ENCODE measurements around the gene CC2D1A.

Gene CC2D1A

GRCh38 chr19:13937479-13938300, 31.7 kb downstream of the CC2D1A start:
- DNase-seq (ENCODE audit: low read depth in 2 of 2), result no peak

- no peak for DNase-seq (ENCODE audit: low read depth in 2 of 2)
Measured at GRCh38 chr19:13938301-13939064, 32.5 kb downstream of the CC2D1A start, which contains the start of gene PODNL1. Gene PODNL1, minus strand, starts transcription at chr19:13938417. Its CDS starts 236 bp downstream, at chr19:13938181.

DNA sequence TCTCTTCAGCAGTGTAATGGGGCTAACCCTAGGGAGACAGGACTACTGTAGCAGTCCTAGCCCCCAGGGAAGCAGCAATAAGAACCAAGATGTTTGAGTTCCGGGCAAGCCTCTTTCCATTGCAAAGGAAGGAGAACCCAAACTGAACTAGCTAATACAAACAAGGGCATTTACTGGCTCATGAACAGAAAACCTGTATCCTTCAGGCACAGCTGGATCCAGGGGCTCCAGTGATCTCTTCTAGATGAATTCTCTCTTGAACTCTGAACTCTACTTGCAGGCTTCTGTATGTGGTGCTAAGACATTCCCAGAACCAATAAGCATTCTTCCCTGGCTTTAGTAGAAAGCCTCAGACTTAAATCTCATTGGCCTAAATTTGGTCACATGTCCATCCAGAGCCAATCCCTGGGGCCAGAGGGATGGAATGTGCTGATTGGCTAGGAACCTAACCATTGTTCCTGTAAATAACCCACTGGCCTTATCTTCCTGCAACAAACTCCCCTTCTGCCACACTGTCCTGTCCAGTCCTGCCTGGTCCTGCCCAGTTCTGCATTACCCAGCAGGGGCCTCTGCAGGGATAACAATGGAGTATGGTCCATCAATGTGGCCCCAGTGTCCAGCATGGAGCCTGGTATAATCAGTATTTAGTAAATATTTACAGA, 36.2 kb downstream of the CC2D1A start:
- no peak for DNase-seq (ENCODE audit: low read depth in 2 of 2)

GRCh38 chr19:13946414-13946813, 40.4 kb downstream of the CC2D1A start:
- no peak for DNase-seq (ENCODE audit: low read depth in 2 of 2)

- no peak for DNase-seq (ENCODE audit: low read depth in 2 of 2)
Measured at GRCh38 chr19:13951043-13951442, 45.0 kb downstream of the CC2D1A start.

- DNase-seq (ENCODE audit: low read depth in 2 of 2), result no peak
Measured at GRCh38 chr19:13951799-13952153, 45.8 kb downstream of the CC2D1A start.

DNA sequence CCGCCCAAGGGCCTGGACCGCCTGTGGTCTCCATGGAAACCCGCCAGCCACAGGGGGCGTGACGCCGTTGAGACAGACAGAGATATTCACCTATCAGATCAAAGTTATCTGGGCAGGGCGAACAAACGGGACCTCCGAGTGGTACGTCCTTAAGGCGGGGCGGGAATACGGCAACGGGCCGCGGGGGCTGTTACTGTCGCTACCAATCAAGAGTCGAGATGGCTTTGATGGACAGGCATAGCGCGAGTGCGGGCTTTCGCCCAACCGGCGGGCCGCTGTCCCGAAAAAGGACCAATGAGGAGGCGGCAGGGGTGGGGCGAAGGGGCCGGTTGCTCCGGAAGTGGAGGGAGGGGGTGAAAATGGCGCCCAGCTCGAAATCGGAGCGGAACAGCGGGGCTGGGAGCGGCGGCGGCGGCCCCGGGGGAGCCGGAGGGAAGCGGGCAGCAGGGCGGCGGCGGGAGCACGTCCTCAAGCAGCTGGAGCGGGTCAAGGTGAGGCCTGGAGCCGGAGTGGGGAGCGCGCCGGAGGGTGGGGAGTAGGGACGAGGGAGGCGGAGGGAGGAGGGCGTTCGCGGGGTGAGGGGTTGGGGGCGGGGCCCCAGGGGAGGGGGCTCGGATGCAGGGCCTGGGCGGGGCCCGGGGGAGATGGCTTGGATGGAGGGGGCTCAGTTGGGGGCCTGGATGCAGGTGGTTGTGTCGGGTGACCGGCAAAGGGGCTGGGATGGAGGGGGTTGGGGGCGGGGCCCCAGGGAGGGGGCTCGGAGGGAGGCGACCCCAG, 46.3 kb downstream of the CC2D1A start, which contains the start of gene DCAF15:
TSS of gene DCAF15 (plus strand) at position 356 of the 777 bp plus-strand sequence. CDS start at position 360, 4 bp downstream.
- DNase-seq (ENCODE audit: low read depth in 2 of 2), result peak; percentile 95 to 98

DNA sequence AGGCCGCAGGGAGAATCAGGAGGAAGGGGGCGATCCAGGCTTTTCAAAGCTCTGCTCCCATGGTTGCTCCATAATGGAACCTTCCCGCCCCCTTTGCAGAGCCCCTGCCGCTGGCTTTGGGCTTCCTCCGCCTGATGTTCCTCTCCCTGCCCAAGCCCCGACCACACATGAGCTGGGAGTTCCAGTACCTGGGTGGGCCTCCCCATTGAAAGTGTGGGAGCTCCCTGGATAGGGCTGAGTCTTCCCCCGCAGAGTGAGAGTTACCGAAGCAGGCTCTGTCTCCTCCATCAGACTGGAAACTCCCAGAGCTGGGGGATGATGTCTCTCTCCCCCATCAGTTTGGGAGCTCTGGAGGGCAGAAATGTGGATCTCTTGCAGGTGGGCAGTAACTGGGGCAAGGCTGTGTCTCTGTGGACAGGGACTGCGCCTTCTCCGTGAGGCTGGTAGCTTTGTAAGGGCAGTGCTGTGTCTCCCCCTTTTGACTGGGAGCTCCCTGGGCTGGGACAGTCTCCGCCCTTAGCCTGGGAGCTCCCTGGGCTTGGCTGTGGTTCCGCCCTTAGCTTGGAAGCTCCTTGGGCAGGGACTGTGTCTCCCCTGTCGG, 47.0 kb downstream of the CC2D1A start:
- DNase-seq (ENCODE audit: low read depth in 2 of 2), result no peak

- no peak for DNase-seq (ENCODE audit: low read depth in 2 of 2)
Measured at GRCh38 chr19:13954185-13954584, 48.2 kb downstream of the CC2D1A start.

DNA sequence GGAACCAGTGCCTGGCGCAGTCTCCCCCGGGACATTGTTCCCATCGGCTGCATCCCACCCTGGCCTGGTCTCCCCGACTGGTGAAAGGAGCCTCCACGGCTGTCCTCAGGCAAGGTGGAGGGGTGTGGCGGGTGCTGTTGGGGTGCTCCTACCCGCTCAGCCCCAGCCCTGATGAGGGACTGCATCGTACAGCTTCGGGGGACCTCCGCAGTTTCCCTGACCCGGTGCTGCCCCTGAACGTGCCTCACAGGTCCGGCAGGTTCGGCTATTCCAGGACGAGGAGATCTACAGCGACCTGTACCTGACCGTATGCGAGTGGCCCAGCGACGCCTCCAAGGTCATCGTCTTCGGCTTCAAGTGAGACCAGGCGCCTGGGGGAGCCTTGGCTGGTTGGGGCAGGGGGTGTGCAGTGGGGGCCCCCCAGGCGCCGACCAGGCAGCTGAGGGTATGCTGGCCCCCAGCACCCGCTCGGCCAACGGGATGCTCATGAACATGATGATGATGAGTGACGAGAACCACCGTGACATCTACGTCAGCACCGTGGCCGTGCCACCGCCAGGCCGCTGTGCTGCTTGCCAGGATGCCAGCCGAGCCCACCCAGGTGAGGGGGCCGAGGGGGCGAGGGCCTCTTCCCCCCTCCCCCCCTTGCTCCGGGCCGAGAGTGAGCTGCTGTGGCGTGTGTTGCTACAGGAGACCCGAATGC, 49.8 kb downstream of the CC2D1A start:
- no peak for DNase-seq (ENCODE audit: low read depth in 2 of 2)

GRCh38 chr19:13956365-13956744, 50.4 kb downstream of the CC2D1A start:
- DNase-seq (ENCODE audit: low read depth in 2 of 2), result no peak

DNA sequence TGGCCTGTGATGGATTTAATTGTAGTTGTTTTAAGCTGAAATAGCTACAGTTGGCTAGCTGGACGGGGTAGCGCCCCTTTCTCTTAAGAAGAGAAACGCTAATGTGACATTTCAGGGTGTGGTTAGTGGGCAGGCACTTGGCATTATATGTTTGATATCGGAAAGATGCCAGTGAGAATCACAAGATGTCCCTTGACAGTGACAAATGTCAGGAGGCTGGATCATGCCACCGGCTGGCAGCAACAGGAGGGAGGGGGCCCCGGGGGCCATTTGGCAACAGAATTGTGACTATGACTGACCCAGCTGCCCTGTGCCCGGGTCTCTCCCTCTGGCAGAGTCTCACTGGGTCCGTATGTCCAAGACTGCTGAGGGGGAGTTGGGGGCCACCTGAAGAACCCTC, 51.0 kb downstream of the CC2D1A start:
- DNase-seq (ENCODE audit: low read depth in 2 of 2), result no peak

DNA sequence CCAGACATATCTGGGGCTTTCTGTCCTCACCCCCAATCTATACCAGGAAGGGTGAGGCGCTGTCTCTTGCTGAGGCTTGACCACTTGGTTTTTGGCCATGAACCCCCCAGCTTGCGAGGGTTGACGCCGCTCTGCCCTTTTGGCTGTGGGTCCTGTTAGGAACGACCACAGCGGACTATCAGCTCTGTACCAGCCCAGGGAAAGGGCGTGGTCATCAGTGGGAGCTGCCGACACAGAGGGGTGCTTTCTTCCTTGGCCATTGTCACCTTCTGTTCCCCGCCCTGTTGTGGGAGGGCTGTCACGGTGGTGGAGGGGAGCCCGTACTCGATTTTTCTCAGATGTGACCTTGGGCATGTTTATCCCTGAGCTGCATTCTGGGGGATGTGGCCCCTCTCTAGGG, 52.0 kb downstream of the CC2D1A start:
- DNase-seq (ENCODE audit: low read depth in 2 of 2), result no peak

- no peak for DNase-seq (ENCODE audit: low read depth in 2 of 2)
Measured at GRCh38 chr19:13959141-13959961, 53.4 kb downstream of the CC2D1A start.

DNA sequence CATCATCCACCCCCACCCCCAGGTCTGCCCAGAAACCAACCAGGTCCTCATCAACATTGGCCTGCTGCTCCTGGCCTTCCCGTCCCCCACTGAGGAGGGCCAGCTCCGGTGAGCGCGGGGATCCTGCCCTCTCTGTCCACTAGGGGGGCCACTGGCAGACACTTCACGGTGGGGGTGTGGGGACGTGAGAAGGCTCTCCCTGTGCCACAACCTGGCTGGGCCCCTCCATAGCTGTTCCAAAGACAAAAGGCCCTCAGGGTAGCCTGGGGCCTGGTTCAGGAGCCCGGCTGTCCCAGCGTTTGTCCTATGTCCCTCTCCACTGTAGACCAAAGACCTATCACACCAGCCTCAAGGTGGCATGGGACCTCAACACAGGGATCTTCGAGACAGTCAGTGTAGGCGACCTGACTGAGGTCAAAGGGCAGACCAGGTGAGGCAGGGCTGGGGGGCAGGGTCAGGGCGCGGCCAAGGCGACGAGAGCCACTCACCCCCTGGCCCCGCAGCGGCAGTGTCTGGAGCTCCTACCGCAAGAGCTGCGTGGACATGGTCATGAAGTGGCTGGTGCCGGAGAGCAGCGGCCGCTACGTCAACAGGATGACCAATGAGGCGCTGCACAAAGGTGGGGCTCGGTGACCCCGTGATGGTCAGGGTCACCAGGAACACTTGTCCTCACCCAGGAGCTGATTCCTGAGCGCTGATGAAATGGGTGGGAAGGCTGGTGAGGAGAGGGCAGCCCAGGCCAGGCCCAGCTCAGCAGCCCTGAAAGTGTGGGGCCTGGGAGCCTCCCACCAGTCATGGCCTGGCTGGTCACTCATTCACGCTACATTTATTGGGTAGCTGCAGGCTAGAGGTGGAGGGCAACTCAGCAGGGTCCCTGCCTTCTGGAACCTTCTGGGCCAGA, 54.2 kb downstream of the CC2D1A start:
- no peak for DNase-seq (ENCODE audit: low read depth in 2 of 2)

DNA sequence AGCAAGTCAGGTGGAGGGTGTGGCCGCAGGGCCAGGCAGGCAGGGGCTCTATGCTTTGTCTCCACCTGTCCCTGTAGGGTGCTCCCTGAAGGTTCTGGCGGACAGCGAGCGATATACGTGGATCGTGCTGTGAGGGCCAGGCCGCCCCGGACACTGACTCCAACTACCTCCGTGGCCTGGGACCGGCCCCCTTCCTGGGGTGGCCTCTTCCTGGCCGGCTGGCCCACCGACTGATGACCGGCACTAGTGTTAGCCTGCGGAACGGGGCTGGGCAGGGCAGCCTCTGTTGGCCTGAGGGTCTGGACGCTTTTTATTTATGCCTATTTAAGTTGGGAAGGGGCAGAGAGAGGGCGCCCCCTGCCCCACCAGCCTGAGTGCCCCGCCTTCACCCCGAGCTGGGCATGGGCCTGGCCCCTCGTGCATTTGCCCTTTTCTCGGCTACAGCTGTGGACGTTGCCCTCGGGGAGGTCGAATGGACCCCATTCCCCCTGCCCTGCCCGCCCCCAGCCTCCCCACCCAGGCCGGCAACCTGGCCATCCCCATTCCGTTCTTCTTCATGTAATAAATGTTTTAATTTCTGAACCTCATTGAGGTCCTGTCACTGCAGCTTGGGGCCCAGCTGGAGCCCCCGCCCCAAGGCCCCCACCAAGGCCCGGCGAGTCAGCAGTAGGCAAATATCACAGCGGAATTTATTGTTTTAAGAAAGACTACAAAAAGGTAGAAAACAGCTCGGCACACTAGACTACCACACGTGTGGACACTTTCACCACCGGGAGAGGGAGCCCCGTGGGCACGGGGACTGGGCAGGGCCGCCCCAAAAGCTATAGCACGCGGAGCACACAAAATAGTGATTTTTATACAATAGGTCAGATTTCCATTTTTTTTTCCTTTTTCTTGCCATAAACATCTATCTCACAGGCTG, 55.1 kb downstream of the CC2D1A start:
- DNase-seq (ENCODE audit: low read depth in 2 of 2), result no peak

- no peak for DNase-seq (ENCODE audit: low read depth in 2 of 2)
Measured at GRCh38 chr19:13961826-13962698, 56.1 kb downstream of the CC2D1A start.
